GM15510 (cell line): ENCODE measurements around the gene MED16.

Experiments used
- POLR2A ChIP-seq: IDR thresholded peaks from 3 replicates; pipeline ENCODE4 v1.6.1; 2011; ENCODE audit warnings: borderline replicate concordance; ENCODE audit not compliant: insufficient read length; ENCODE audit errors: extremely low read depth

MED16 gene

GRCh38 chr19:892894-893689 is at the start of gene MED16, which contains the start of gene RNU6-9:
TSS of gene MED16 (minus strand) at chr19:893187. CDS start at chr19:891131, 2,056 bp downstream.
TSS of gene RNU6-9 (plus strand) at chr19:893484.
- peak; percentile 72 for TF ChIP-seq POLR2A

GRCh38 chr19:942133-942645 is 49.2 kb upstream of the MED16 start:
- no peak for TF ChIP-seq POLR2A

- no peak for TF ChIP-seq POLR2A
Measured at GRCh38 chr19:941292-942132, 48.5 kb upstream of the MED16 start.

GRCh38 chr19:940591-941291 is 47.8 kb upstream of the MED16 start:
- no peak for TF ChIP-seq POLR2A

- TF ChIP-seq POLR2A: no peak
Measured at GRCh38 chr19:939922-940321, 46.9 kb upstream of the MED16 start.

- no peak for TF ChIP-seq POLR2A
Measured at GRCh38 chr19:939439-939838, 46.5 kb upstream of the MED16 start.

GRCh38 chr19:938233-938923 is 45.4 kb upstream of the MED16 start:
- TF ChIP-seq POLR2A: no peak

- no peak for TF ChIP-seq POLR2A
Measured at GRCh38 chr19:937259-937694, 44.3 kb upstream of the MED16 start.

GRCh38 chr19:936175-936546 is 43.2 kb upstream of the MED16 start:
- no peak for TF ChIP-seq POLR2A

- no peak for TF ChIP-seq POLR2A
Measured at GRCh38 chr19:934865-935479, 42.0 kb upstream of the MED16 start.

- TF ChIP-seq POLR2A: no peak
Measured at GRCh38 chr19:934197-934840, 41.3 kb upstream of the MED16 start.

- TF ChIP-seq POLR2A: no peak
Measured at GRCh38 chr19:933553-933882, 40.5 kb upstream of the MED16 start.
